Keratinocyte (primary cell): ENCODE measurements around the gene ASB8.

ENCODE experiments used
- EZH2 ChIP-seq: IDR thresholded peaks from one replicate; pipeline ENCODE4 v1.6.1; 2012; ENCODE audit warnings: inconsistent platforms, mild to moderate bottlenecking, low read length, moderate library complexity
- TF ChIP-seq, protein P1 (sequence below), 3 experiments: IDR thresholded peaks in 1 of 3; conservative IDR thresholded peaks in 1 of 3; optimal IDR thresholded peaks in 1 of 3; 2 replicates in 2 of 3; 3 replicates in 1 of 3; pipeline versions ENCODE3 to v1.5.1; 2011; ENCODE audit warnings: low read length in 3 of 3, mild to moderate bottlenecking in 3 of 3, moderate library complexity in 2 of 3, control low read depth in 1 of 3, inconsistent platforms in 1 of 3; ENCODE audit not compliant: insufficient read depth in 2 of 3; ENCODE audit errors: extremely low read depth in 1 of 3

DNA sequence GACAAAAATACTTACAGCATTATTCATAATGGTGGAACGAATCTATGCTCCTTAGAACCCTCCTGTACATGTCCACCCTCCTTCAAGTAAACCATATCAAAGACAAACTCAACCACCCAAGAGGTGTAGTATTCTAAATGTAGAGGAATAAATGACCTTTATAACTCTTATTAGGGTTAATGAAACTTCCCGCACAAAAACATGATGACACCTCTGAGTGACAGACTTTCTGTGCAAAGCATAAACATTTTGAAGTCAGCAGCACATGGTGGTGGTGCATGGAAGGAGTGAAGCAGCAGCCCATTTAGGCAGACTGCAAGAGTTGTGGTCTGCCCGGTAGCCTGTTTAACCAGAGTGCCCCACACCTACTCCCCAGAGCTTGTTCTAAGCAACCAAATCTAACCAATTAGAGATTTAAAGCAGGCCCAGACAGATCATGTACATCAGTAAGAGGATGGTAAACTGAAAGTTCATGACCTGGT lies 615 bp upstream of the ASB8 start:
- TF ChIP-seq, protein P1, sequence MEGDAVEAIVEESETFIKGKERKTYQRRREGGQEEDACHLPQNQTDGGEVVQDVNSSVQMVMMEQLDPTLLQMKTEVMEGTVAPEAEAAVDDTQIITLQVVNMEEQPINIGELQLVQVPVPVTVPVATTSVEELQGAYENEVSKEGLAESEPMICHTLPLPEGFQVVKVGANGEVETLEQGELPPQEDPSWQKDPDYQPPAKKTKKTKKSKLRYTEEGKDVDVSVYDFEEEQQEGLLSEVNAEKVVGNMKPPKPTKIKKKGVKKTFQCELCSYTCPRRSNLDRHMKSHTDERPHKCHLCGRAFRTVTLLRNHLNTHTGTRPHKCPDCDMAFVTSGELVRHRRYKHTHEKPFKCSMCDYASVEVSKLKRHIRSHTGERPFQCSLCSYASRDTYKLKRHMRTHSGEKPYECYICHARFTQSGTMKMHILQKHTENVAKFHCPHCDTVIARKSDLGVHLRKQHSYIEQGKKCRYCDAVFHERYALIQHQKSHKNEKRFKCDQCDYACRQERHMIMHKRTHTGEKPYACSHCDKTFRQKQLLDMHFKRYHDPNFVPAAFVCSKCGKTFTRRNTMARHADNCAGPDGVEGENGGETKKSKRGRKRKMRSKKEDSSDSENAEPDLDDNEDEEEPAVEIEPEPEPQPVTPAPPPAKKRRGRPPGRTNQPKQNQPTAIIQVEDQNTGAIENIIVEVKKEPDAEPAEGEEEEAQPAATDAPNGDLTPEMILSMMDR (optimal IDR thresholded peaks at IDR 0.05 in 1 of 3, IDR thresholded peaks at IDR 0.05 in 1 of 3, conservative IDR thresholded peaks at IDR 0.05 in 1 of 3; ENCODE audit: extremely low read depth in 1 of 3, insufficient read depth in 2 of 3, low read length in 3 of 3), result no peak
- TF ChIP-seq EZH2, result no peak
